H1 (cell line): ENCODE data around the gene TRIP11.

ENCODE experiments used
- CBX5 ChIP-seq: fragments of 300-800, 300-1000 bp; sonication (generic); IDR thresholded peaks from 2 replicates; pipeline ENCODE4 v1.7.1; 2016; ENCODE audit warnings: antibody characterized with exemption, low read length, low read depth
- CHD2 ChIP-seq: IDR thresholded peaks from 2 replicates; pipeline ENCODE4 v1.6.1; 2012; ENCODE audit warnings: low read length, improper control_type of control experiment
- CREB1 ChIP-seq: IDR thresholded peaks from 2 replicates; pipeline ENCODE4 v1.6.1; 2012; ENCODE audit warnings: inconsistent platforms
- HDAC2 ChIP-seq, 2 experiments: fragments of 300-600 bp in 1 of 2; sonication (generic) in 1 of 2; IDR thresholded peaks; 2 replicates each; pipeline ENCODE4 v1.6.1; 2011 to 2012; ENCODE audit warnings: low read depth in 2 of 2, low read length in 2 of 2, mild to moderate bottlenecking in 2 of 2, moderate library complexity in 2 of 2, borderline replicate concordance in 1 of 2, inconsistent platforms in 1 of 2
- KDM1A ChIP-seq: fragments of 200-600, 300-600 bp; sonication (generic); IDR thresholded peaks from 2 replicates; pipeline ENCODE4 v1.7.1; 2016; ENCODE audit warnings: mild to moderate bottlenecking, low read length, borderline replicate concordance
- POLR2A ChIP-seq, 2 experiments: IDR thresholded peaks; 1 replicate in 1 of 2; 2 replicates in 1 of 2; pipeline ENCODE4 v1.6.1; 2011; ENCODE audit warnings: low read depth in 2 of 2, low read length in 2 of 2, mild to moderate bottlenecking in 2 of 2; ENCODE audit errors: control extremely low read depth in 1 of 2
- POLR2AphosphoS5 ChIP-seq: IDR thresholded peaks from 2 replicates; pipeline ENCODE4 v1.6.1; 2011; ENCODE audit warnings: low read depth, low read length
- SP1 ChIP-seq: IDR thresholded peaks from 2 replicates; pipeline ENCODE4 v1.6.1; 2011; ENCODE audit warnings: low read depth, low read length
- TAF7 ChIP-seq: optimal IDR thresholded peaks from 2 replicates; pipeline ENCODE3; 2011; ENCODE audit warnings: low read depth, mild to moderate bottlenecking, inconsistent platforms, low read length, moderate library complexity, borderline replicate concordance
- TCF12 ChIP-seq: IDR thresholded peaks from 2 replicates; pipeline ENCODE4 v1.6.1; 2011; ENCODE audit warnings: low read depth, mild to moderate bottlenecking, low read length
- YY1 ChIP-seq: IDR thresholded peaks from 2 replicates; pipeline ENCODE4 v1.6.1; 2011; ENCODE audit warnings: low read depth, mild to moderate bottlenecking, low read length
- TF ChIP-seq, protein P1 (sequence below), 3 experiments: IDR thresholded peaks; 1 replicate in 2 of 3; 2 replicates in 1 of 3; pipeline versions ENCODE4 v1.5.1 to v1.6.1; 2011; ENCODE audit warnings: low read length in 3 of 3, mild to moderate bottlenecking in 3 of 3, inconsistent platforms in 2 of 3, low read depth in 1 of 3, moderate library complexity in 1 of 3; ENCODE audit not compliant: insufficient read depth in 1 of 3; ENCODE audit errors: control extremely low read depth in 1 of 3

DNA sequence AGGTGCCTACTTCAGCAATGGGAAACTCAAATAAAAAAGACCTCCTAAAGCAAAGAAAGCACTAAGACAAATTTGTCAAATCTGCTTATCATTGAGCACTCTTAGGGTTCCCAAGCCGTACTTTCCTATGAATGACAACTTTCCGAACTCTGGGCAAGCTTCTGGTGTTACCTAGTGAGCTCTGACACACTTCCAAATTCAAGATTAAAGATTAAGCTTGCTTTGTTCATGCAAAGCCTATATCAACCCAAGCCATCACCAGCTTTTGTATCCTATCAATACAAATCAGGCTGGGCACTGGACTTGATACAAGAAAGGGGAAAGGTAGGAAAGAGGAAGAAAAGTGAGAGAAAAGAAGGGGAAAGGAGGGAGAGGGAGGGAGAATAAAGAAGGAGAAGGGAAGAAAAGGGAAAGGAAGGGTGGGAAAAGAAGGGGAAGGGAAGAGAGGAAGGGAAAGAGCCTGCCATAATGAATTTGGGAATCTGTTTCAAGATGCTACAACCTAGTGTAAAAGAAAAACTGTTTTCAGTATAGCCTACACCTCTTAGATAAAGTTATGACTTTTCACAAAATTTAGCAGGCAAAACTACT lies 68.6 kb downstream of the TRIP11 start:
- TF ChIP-seq, protein P1, sequence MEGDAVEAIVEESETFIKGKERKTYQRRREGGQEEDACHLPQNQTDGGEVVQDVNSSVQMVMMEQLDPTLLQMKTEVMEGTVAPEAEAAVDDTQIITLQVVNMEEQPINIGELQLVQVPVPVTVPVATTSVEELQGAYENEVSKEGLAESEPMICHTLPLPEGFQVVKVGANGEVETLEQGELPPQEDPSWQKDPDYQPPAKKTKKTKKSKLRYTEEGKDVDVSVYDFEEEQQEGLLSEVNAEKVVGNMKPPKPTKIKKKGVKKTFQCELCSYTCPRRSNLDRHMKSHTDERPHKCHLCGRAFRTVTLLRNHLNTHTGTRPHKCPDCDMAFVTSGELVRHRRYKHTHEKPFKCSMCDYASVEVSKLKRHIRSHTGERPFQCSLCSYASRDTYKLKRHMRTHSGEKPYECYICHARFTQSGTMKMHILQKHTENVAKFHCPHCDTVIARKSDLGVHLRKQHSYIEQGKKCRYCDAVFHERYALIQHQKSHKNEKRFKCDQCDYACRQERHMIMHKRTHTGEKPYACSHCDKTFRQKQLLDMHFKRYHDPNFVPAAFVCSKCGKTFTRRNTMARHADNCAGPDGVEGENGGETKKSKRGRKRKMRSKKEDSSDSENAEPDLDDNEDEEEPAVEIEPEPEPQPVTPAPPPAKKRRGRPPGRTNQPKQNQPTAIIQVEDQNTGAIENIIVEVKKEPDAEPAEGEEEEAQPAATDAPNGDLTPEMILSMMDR (IDR thresholded peaks at IDR 0.05; ENCODE audit: control extremely low read depth in 1 of 3, insufficient read depth in 1 of 3, low read depth in 1 of 3, low read length in 3 of 3): no peak
- TF ChIP-seq YY1 (no peak), CREB1 (no peak), TAF7 (no peak), CBX5 (no peak), POLR2A (IDR thresholded peaks at IDR 0.05; ENCODE audit: control extremely low read depth in 1 of 2, low read depth in 2 of 2, low read length in 2 of 2) (no peak), CHD2 (no peak), SP1 (no peak), KDM1A (no peak), TCF12 (no peak), HDAC2 (IDR thresholded peaks at IDR 0.05; ENCODE audit: borderline replicate concordance in 1 of 2, low read depth in 2 of 2, low read length in 2 of 2) (no peak), POLR2AphosphoS5 (no peak)
